ENCODE data around the gene LIPK. TPM values are rescaled to one million over a fixed set of nuclear protein-coding genes. Genes with fewer than 3 reads are reported as not detected.
A peak's percentile ranks its signal among the peaks of the same experiment; 100 is the strongest.

Gene LIPK
- total and polyA plus RNA-seq, 2 of the 8 experiments (the other 6 are each of a cell fraction or from before 2014, with no cell fraction given): not detected

- POLR2A ChIA-PET (ENCODE audit: partially characterized antibody): no interaction called here
- WGBS, 2 experiments (ENCODE audit: extremely low coverage in 1 of 2, insufficient coverage in 1 of 2, insufficient read length in 1 of 2, insufficient replicate concordance in 2 of 2, low coverage in 1 of 2, low lambda C conversion rate in 2 of 2, missing lambda C conversion rate in 1 of 2): 0% methylated on average over 1 of the region's 1 CpG; no CpG with 5 or more reads in 1 of the 2 experiments
- H3K27ac ChIP-seq (ENCODE audit: low read depth, low read length): no peak overlapping the region
- no peak overlapping the region for H3K23ac ChIP-seq (ENCODE audit: insufficient read length)
- peaks cover 0 to 5% (median 1%) of the 10 kb centered on the region in 4 experiments; a peak in 3 of 7 replicates for H3K4me1 ChIP-seq (replicated peaks in 1 of 4; ENCODE audit: control insufficient read depth in 3 of 4, insufficient read depth in 4 of 4, low read length in 3 of 4)
- no peaks in the 10 kb centered on the region for H4K20me1 ChIP-seq (replicated peaks in 1 of 2; ENCODE audit: control insufficient read depth in 1 of 2, insufficient read depth in 2 of 2, low read length in 2 of 2)
- H3K14ac ChIP-seq (ENCODE audit: insufficient read length): no peak overlapping the region
- no peak overlapping the region for H2AK5ac ChIP-seq (ENCODE audit: low read depth, low read length)
- H3K79me2 ChIP-seq (ENCODE audit: control insufficient read depth in 1 of 2, insufficient read depth in 2 of 2, low read length in 2 of 2): no peaks in the 10 kb centered on the region
- H2BK20ac ChIP-seq (ENCODE audit: low read length): no peak overlapping the region
- no peak overlapping the region for H2BK120ac ChIP-seq (replicated peaks; ENCODE audit: low read depth, low read length)
- H3K4me2 ChIP-seq (ENCODE audit: insufficient read depth in 1 of 2, low read depth in 2 of 2, low read length in 2 of 2): 0 out of 4 replicates have a peak overlapping the region, but pooled peaks of 1 of the 2 experiments have one; percentile 30
- no peaks in the 10 kb centered on the region for H3K79me1 ChIP-seq (ENCODE audit: low read depth, low read length)
- no peaks in the 10 kb centered on the region for H3K9me3 ChIP-seq (ENCODE audit: insufficient read depth in 2 of 2, low read depth in 1 of 2, low read length in 1 of 2)
- no peak overlapping the region for H3K4me3 ChIP-seq (ENCODE audit: extremely low read depth in 1 of 4, insufficient read depth in 2 of 4, low read depth in 3 of 4, low read length in 4 of 4)
- H4K91ac ChIP-seq (replicated peaks; ENCODE audit: insufficient read length, low read length): no peak overlapping the region
- H4K5ac ChIP-seq (ENCODE audit: insufficient read length, low read depth, low read length): no peak overlapping the region
- no peak overlapping the region for H2BK5ac ChIP-seq (ENCODE audit: low read depth, low read length)
- H3K23me2 ChIP-seq (ENCODE audit: low read depth, low read length): no peaks in the 10 kb centered on the region
- H2BK15ac ChIP-seq (ENCODE audit: low read length): no peak overlapping the region
- no peak for FAIRE-seq
- H3K18ac ChIP-seq (ENCODE audit: extremely low read depth, low read length): no peak overlapping the region
- no peak overlapping the region for H4K8ac ChIP-seq (ENCODE audit: extremely low read depth, insufficient read depth, low read length)
- DNase-seq (ENCODE audit: low read depth in 1 of 2, low spot score in 2 of 2): no peak
- no peak overlapping the region for H3K56ac ChIP-seq (replicated peaks; ENCODE audit: insufficient read length, low read depth, low read length)
- peaks cover 0 to 1% (median 0%) of the 10 kb centered on the region in 4 experiments; a peak in 1 of 7 replicates for H3K27me3 ChIP-seq (replicated peaks in 1 of 4; ENCODE audit: control insufficient read depth in 3 of 4, extremely low read depth in 1 of 4, insufficient read depth in 3 of 4, low read length in 3 of 4)
- H3K36me3 ChIP-seq (ENCODE audit: control insufficient read depth in 2 of 4, insufficient read depth in 4 of 4, low read length in 3 of 4): no peaks in the 10 kb centered on the region
- no peak overlapping the region for H2BK12ac ChIP-seq (ENCODE audit: low read depth, low read length)
- H3K9ac ChIP-seq (replicated peaks in 1 of 4; ENCODE audit: extremely low read depth in 1 of 4, low read depth in 3 of 4, low read length in 3 of 4): no peak overlapping the region
- H3K4ac ChIP-seq (replicated peaks; ENCODE audit: insufficient read length, low read depth, low read length): no peak overlapping the region
- no peak overlapping the region for H2AFZ ChIP-seq (ENCODE audit: low read length)
- CTCF ChIA-PET (ENCODE audit: partially characterized antibody): interaction anchor here (0.8 kb wide), 1 partner anchor 11 kb away, joined by 3 read pairs; no protein-coding TSS in a partner anchor
- TF ChIP-seq POLR2A (IDR thresholded peaks at IDR 0.05; ENCODE audit: control extremely low read depth in 1 of 2, low read depth in 2 of 2, low read length in 2 of 2) (no peak), SUZ12 (IDR thresholded peaks at IDR 0.05; ENCODE audit: low read length) (no peak), MAFK (IDR thresholded peaks at IDR 0.05; ENCODE audit: low read depth, low read length) (no peak), TCF12 (IDR thresholded peaks at IDR 0.05; ENCODE audit: low read depth, low read length) (no peak), CBX5 (IDR thresholded peaks at IDR 0.05; ENCODE audit: low read depth, low read length) (no peak), SIN3A (conservative IDR thresholded peaks at IDR 0.05 in 1 of 2, IDR thresholded peaks at IDR 0.05 in 1 of 2; ENCODE audit: low read depth in 1 of 2, low read length in 2 of 2) (no peak), HDAC2 (IDR thresholded peaks at IDR 0.05; ENCODE audit: borderline replicate concordance in 1 of 2, low read depth in 2 of 2, low read length in 2 of 2) (no peak), SAP30 (IDR thresholded peaks at IDR 0.05; ENCODE audit: insufficient read depth, insufficient replicate concordance, low read length) (no peak), FOSL1 (IDR thresholded peaks at IDR 0.05; ENCODE audit: insufficient read depth, low read depth, low read length) (no peak), SRF (IDR thresholded peaks at IDR 0.05; ENCODE audit: low read depth, low read length) (no peak), GTF2F1 (IDR thresholded peaks at IDR 0.05; ENCODE audit: borderline replicate concordance, low read depth, low read length) (no peak), SIRT6 (IDR thresholded peaks at IDR 0.05; ENCODE audit: low read length) (no peak), YY1 (IDR thresholded peaks at IDR 0.05; ENCODE audit: low read depth, low read length) (no peak), E2F6 (IDR thresholded peaks at IDR 0.05) (no peak)
Observed at GRCh38 chr10:88756660-88757059, 50.6 kb downstream of the LIPK start.

All from H1 (cell line).